ENCODE data around the gene HM13.
"Not testable (repeated sequence)": the region's sequence is repeated elsewhere in the genome, so short reads cannot be mapped to it uniquely, and the experiment has no call there.

DNA sequence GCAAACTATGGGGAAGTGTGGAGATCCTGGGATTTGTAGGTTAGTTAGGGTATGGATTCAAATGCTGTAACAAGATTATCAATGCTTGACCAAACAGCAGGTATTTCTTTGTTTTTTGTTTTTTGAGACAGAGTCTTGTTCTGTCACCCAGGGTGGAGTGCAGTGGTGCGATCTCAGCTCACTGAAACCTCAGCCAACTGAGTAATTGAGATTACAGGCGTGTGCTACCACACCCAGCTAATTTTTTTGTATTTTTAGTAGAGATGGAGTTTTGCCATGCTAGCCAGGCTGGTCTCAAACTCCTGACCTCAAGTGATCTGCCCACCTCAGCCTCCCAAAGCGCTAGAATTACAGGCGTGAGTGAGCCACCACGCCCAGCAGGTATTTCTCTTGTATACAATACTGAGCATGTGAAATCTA lies 31.4 kb downstream of the HM13 start:
- TF ChIP-seq CTCF, POLR2A (IDR thresholded peaks at IDR 0.05): not testable (repeated sequence)

Measured in testis (tissue), 2 donors.